ENCODE measurements around the gene MGAT4B.
A peak's percentile ranks its signal among the peaks of the same experiment; 100 is the strongest.

Gene MGAT4B

DNA sequence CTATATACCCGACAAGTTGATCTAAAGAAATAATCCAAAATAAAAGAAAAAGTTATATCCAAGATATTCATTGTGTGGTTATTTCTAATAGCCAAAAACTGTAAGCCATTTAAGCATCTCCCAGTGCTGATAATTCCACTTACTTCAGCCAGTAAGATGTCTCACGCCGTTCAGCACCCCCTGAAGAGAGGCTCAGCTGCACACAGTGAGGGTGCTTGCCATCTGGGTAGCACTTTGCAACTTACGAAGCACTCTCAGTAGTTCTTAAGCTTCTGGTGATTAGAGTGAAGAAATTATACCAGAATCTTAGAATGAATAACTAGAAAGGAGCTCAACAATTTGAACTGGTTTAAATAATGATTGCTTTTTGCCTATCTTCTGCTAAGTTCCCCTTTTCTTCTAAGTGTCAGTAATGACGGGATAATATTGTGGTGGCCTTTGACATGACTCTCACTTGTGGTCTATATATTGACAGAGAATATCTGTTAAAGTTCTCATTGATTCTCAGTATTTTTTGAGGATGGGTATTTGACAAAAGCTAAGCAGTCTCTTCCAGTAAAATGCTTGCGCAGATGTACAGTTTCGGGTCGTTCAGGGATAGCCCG is 39.1 kb downstream of the MGAT4B start:
- DNase-seq: no peak

DNA sequence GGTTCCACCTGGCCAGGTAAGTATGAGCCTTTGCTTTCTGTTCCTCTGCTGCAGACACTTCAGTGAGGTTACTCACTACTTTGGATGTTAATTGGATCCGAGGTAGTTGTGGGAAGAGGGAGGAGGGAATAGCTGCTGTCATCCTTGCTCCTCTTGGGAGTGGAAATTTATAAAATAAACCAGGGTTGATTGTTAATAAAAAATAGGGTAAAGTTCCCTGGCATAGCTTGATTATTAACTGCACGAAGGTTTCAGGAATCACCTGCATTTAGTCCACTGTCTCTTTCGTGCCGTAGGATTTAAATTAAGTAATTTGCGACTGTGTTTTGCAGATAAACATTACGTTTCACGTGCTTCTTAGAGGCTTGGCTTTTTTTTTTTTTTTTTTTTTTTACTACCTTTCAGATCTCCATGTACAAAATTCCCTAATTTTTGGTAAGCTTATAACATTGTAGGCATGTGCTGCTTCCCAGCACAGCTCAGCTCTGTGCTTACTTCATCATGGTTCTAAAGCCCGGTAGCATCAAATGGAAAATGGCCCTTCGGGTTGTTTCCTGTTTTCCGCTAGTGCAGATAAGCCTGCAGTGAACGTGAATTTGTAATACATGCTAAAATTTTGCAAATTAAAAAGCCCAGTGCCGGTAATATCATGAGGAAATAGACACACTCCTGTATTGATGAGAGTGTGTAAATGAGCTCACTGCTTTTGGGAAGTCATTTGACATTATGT is 39.8 kb downstream of the MGAT4B start:
- no peak for DNase-seq

DNA sequence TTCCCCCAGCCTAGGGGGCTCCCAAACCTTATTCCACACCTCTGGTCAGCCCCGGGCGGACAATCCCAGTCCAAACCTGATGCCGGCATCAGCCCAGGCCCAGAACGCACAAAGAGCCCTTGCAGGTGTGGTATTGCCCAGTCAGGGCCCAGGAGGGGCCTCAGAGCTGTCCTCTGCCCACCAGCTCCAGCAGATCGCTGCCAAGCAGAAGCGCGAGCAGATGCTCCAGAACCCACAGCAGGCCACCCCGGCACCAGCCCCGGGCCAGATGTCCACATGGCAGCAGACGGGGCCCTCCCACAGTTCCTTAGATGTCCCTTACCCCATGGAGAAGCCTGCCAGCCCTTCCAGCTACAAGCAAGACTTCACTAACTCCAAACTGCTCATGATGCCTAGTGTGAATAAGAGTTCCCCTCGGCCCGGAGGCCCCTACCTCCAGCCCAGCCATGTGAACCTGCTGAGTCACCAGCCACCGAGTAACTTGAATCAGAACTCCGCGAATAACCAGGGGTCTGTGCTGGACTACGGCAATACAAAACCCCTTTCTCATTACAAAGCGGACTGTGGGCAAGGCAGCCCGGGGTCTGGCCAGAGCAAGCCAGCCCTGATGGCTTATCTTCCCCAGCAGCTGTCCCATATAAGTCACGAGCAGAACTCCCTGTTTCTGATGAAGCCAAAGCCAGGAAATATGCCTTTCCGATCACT is 40.5 kb downstream of the MGAT4B start:
- no peak for DNase-seq

DNA sequence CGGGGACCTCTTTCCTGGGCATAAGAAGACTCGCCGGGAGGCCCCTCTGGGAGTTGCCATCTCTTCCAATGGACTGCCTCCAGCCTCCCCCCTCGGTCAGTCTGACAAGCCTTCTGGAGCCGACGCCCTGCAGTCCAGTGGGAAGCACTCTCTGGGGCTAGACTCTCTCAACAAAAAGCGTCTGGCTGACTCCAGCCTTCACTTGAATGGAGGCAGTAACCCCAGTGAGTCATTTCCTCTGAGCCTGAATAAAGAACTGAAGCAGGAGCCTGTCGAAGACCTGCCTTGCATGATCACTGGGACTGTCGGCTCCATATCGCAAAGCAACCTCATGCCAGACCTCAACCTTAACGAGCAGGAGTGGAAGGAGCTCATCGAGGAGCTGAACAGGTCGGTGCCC is 41.3 kb downstream of the MGAT4B start:
- no peak for DNase-seq

DNA sequence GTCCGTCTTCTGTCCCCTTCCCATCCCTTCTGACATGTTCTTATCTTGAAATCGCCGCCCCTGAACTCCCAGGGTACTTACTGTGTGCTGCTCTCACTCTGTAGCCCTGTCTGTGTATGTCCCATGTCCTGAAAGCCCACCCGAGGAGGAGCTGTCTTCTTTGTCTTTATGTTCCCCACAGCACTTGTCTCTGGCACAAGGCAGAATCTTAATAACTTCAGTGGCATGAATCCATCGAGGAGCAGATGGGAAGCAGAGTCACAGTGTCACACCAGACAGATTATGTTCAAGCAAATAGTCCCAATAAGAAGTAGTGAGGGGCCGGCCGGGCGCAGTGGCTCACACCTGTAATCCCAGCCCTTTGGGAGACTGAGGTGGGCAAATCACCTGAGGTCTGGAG is 42.6 kb downstream of the MGAT4B start:
- no peak for DNase-seq

DNA sequence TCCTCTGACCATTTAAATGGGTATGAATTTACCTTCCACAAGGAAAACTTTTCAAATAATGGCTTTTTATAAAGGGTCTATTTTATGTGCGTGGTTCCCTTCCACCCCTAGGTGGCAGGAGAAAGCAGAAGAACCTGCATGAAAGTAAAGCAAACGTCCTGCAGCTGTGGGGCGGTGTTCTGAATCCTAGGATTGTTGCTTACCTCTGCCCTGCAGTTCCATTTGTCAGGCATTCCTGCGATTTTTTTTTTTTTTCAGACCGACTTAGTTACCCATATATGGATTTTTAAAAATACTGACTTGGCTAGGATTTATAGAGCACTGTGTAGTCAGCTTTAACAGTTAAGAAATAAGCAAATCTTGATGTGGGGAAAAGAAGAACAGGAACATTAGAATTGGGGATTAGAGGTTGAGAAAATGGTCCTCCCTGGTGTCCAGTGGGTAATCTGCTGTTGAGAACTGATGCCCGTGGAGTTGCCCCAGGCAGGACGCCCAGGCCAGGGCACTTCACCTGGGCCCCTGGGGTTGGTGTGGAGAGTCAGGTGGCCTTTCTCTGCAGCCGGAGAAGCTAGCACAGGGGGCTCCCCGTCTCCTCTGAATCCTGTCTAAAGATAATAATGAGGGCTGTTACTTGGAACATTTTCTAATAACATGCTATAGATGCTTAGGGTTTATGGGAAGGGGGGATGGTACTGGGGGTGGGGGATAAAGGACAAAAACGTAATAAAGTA is 43.3 kb downstream of the MGAT4B start:
- DNase-seq: peak; percentile 47 to 54

DNA sequence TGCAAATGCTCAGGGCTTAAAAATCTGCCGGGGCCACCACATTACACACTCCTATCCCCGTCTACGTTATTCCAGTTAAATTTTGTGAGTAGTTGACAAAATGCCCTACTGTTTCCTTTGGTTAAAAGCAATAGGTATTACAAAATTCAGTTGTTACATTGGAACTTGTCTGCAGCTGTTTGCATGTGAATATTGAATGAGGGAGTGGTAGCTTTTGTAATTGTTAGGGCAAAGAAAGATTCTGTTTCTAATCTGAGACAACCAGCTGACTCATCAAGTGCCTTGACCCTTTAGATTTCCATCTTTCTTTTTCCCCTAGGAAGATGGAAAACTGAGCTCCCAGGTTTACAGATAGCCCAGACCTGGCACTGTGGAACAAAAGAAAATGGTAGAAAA is 43.9 kb downstream of the MGAT4B start:
- no peak for DNase-seq

DNA sequence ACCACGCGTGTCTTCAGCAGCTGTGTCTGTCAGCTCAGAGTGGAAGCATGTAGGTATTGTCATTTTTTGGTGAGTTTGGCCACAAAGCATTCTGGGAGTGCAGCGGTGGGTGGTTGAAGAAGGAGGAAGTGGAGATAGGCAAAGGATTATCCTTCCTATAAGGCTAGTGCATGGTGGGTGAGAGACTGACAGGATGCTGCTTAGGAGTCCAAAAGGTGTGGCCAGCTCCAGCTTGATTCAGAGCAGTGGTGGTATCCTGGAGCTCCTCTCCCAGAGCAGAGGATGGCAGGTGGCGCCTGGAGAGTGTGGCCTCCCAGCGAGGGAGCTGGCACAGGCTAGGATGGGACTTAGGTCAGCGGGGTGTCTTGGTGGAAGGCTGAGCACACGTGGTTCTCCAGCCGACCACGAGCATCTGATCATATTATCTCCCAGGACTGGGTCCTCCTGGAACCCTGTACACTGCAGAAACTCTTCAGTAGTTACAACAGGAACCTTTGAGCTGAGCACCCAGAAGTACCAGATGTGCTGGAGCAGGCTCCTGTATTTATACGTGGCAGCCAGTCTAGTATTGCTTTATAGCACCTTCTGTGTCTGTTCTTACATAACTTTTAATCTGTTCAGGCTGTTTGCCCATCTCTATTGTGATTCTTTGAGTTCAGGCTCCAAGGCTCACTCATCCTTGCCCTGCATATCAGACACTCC is 44.4 kb downstream of the MGAT4B start:
- no peak for DNase-seq

DNA sequence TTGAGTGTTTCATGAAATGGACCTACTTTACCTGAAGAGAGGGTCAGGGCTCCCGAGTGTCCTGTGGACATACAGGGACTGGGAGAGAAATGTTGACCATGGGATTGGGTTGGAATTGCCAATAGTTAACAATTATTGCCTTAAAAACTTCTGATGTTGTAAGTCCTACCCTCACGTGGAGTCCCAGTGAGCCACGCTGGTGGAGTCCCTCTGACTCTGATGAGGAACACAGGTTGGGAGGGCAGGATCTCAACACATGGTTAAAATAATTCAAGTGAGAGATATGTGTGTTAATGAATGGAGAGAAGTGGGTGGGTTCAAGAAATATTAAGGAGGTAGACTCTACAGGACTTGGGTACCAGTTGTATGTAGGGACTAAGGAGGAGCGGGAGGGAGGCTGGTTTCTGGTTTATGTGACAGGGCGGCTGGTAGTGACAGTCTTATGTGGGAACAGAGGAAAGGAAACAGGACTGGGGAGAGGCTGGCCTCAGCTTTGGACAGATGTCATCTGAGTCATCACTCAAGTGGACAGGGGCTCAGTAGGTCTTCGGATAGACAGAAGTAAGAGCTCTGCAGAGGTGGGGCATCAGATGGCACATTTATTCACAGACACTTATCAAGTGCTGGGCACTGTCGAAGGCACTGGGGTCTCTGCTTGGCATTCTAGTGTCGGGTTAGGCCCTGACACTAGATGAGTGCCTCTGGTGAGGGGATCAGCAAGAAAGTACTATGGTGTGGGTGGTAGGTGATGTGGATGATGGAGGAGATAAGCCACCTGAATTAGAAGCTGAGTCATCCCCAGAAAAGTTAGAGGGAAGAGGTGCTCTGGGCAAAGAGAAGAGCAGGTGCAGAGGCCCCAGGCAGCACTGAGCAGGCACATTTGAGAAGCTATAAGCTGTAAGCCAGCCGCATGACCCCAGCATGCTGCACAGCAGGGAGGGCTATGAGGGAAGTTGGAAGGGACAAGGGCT is 46.8 kb downstream of the MGAT4B start:
- peak; percentile 20 to 35 for DNase-seq

DNA sequence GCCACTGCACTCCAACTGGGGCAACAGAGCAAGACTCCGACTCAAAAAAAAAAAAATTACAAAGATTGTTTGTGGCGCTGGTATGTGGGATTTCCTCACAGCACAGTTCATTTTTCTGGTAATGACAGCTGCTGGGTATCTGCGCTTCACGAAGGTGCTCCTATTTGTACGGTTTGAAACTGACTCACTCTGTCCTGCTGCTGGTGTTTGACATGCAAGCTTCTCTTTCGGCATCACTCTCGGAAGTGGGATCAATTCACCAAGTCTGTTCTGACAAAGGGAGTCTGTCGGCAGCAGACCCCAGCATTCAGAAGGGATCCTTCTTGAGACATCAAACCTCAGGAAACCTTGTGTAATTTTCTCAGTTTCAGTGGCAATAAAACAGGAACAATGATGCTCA is 47.7 kb downstream of the MGAT4B start:
- no peak for DNase-seq

DNA sequence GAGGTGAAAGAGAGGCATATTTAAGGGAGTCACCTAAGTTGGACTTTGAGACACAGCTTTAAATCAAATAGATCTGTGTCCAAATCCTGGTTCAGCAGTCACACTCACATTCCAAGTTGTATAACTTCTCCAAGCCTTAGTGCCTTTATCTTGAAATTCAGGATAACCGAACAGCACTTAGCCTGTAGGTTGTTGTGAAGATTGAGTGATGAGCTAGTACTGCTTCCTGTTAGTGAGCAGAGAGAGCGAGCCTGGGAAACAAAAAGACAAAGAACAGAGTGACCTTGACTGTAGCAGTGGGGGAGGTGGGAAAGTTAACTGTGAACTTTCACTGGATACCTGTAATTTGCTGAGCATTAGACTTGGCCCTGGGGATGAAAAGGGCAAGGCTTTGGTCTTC is 51.6 kb downstream of the MGAT4B start:
- DNase-seq: no peak

DNA sequence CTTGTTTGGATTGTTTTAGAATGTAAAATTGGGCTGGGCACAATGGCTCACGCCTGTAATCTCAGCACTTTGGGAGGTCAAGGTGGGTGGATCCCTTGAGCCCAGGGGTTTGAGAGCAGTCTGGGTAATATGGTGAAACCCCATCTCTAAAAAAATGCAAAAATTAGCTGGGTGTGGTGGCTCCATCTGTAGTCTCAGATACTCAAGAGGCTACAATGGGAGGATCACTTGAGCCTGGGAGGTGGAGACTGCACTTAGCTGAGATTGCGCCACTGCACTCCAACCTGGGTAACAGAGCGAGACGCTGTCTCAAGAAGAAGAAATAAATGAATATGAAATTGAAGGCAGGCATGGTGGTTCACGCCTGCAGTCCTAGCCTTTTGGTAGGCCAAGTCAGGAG is 52.7 kb downstream of the MGAT4B start:
- no peak for DNase-seq

DNA sequence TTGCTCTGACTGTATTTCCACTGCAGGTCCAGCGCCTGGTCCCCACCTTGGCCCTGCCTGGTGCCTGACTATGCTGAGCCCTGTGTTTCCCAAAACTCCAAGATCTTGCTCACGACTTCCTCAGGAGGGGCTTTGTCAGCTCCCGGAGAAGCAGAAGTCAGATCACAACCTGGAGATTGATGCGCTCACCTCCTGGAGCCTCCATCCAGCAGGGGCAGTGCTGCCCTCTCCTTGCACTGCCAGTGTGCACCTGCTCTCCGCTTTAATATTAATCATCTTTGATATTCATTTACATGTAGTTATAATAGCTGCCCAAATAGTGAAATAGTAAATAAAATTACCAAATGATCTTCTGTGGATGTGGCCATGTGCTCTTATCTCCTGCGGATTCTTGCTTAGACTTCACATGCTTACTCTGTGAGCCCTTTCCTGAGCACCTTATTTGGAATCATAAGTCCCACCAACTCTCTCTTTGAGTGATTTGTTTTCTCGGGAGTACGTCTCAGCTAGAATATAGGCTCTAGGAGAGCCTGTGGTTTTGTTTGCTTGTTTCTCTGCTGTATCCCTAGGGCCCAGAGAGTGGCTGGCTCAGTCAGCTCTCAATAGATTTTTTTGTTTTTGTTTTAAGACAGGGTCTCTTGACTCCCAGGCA is 56.7 kb downstream of the MGAT4B start:
- no peak for DNase-seq

DNA sequence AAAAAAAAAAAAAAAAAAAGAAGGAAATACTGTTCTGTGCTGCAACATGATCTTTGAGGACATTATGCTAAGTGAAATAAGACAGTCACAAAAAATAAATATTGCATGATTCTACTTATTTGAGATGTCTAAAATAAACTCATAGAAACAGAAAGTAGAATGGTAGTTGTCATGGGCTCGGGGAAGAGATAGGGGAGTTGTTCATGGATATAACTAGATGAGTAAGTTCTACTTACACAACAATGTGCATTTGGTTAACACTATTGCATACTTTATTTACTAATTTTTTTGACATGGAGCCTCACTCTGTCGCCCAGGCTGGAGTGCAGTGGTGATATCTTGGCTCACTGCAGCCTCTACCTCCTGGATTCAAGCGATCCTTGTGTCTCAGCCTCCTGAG is 58.9 kb downstream of the MGAT4B start:
- no peak for DNase-seq
